HepG2 (cell line): ENCODE measurements around the gene LYRM4. TPM values are rescaled to one million over a fixed set of nuclear protein-coding genes. Genes with fewer than 3 reads are reported as not detected.

Source experiments
- FOXP1 ChIP-seq, 2 experiments: fragments of 450-650 bp in 1 of 2; IDR thresholded peaks; 2 replicates each; pipeline ENCODE4 v1.6.1; 2017 to 2018; ENCODE audit warnings: antibody characterized with exemption in 1 of 2
- GMEB1 ChIP-seq: sonication (generic); formaldehyde crosslinking; IDR thresholded peaks from 2 replicates; pipeline ENCODE4 v1.5.1; 2020; ENCODE audit warnings: missing genetic modification reagents, mild to moderate bottlenecking, borderline replicate concordance
- KAT7 ChIP-seq: IDR thresholded peaks from 2 replicates; pipeline ENCODE4 v1.6.1; 2018; ENCODE audit warnings: borderline replicate concordance, missing compliant biosample characterization
- MAX ChIP-seq: IDR thresholded peaks from 2 replicates; pipeline ENCODE4 v1.6.1; 2012; ENCODE audit warnings: inconsistent platforms
- REPIN1 ChIP-seq: sonication (generic); formaldehyde crosslinking; IDR thresholded peaks from 2 replicates; pipeline ENCODE4 v1.8.0; 2022; ENCODE audit warnings: missing genetic modification reagents, low read depth, mild to moderate bottlenecking, borderline replicate concordance
- SAFB2 ChIP-seq: sonication (generic); formaldehyde crosslinking; IDR thresholded peaks from 2 replicates; pipeline ENCODE4 v1.5.1; 2020; ENCODE audit warnings: missing genetic modification reagents, low read depth, mild to moderate bottlenecking, borderline replicate concordance
- SOX5 ChIP-seq: IDR thresholded peaks from 2 replicates; pipeline ENCODE4 v1.6.1; 2016; ENCODE audit warnings: borderline replicate concordance
- SUZ12 ChIP-seq: fragments of 150-350 bp; IDR thresholded peaks from 2 replicates; pipeline ENCODE4 v1.6.1; 2014; ENCODE audit warnings: low read depth, low read length
- ZBTB4 ChIP-seq: sonication (generic); formaldehyde crosslinking; IDR thresholded peaks from 2 replicates; pipeline ENCODE4 v1.4.0; 2020; ENCODE audit warnings: missing genetic modification reagents, mild to moderate bottlenecking, borderline replicate concordance
- ZBTB46 ChIP-seq: sonication (generic); formaldehyde crosslinking; IDR thresholded peaks from 2 replicates; pipeline ENCODE4 v1.4.0; 2020; ENCODE audit warnings: mild to moderate bottlenecking, missing genetic modification reagents, borderline replicate concordance
- ZNF180 ChIP-seq: sonication (generic); formaldehyde crosslinking; IDR thresholded peaks from 2 replicates; pipeline ENCODE4 v1.4.0; 2020; ENCODE audit warnings: low read depth, missing genetic modification reagents, borderline replicate concordance
- ZNF275 ChIP-seq: sonication (generic); formaldehyde crosslinking; IDR thresholded peaks from 2 replicates; pipeline ENCODE4 v1.8.0; 2022; ENCODE audit warnings: missing genetic modification reagents, mild to moderate bottlenecking, inconsistent platforms, borderline replicate concordance
- ZNF343 ChIP-seq: sonication (generic); formaldehyde crosslinking; IDR thresholded peaks from 2 replicates; pipeline ENCODE4 v1.4.0; 2020; ENCODE audit warnings: mild to moderate bottlenecking, missing genetic modification reagents
- ZNF460 ChIP-seq: sonication (generic); formaldehyde crosslinking; IDR thresholded peaks from 2 replicates; pipeline ENCODE4 v1.5.1; 2020; ENCODE audit warnings: missing genetic modification reagents, mild to moderate bottlenecking, borderline replicate concordance
- ZNF503 ChIP-seq: sonication (generic); formaldehyde crosslinking; IDR thresholded peaks from 2 replicates; pipeline ENCODE4 v1.4.0; 2020; ENCODE audit warnings: missing genetic modification reagents
- ZNF563 ChIP-seq: sonication (generic); formaldehyde crosslinking; IDR thresholded peaks from 2 replicates; pipeline ENCODE4 v1.8.0; 2022; ENCODE audit warnings: mild to moderate bottlenecking, moderate library complexity, missing genetic modification reagents
- ZNF614 ChIP-seq: IDR thresholded peaks from 2 replicates; pipeline ENCODE4 v1.6.1; 2018; ENCODE audit warnings: missing biosample characterization, missing genetic modification reagents, inconsistent platforms, borderline replicate concordance
- ZNF772 ChIP-seq: sonication (generic); formaldehyde crosslinking; IDR thresholded peaks from 2 replicates; pipeline ENCODE4 v1.5.0; 2020; ENCODE audit warnings: mild to moderate bottlenecking, missing genetic modification reagents
- polyA plus RNA-seq, 8 experiments: library from polyadenylated mRNA; depleted of rRNA in 3 of 8; stranded (reverse) in 7 of 8; unstranded in 1 of 8; fragments of >200 nt; fragmentation: Illumina TruSeq in 4 of 8; extraction: Trizol in 4 of 8; gene quantifications; 2 replicates each; pipeline versions ENCODE4 v1.2.1 to v1.2.3, GENCODE V29; 2011 to 2016; ENCODE audit warnings: low read depth in 4 of 8, missing spikeins in 1 of 8, mixed read lengths in 1 of 8; ENCODE audit not compliant: insufficient read depth in 1 of 8
- total RNA-seq, 5 experiments: library from RNA; depleted of rRNA; stranded (reverse); fragments of >200 nt; fragmentation: Illumina TruSeq; extraction: Trizol; gene quantifications; 2 replicates each; pipeline ENCODE4 v1.2.3, GENCODE V29; 2016; ENCODE audit warnings: low read depth in 1 of 5

The LYRM4 gene
- total and polyA plus RNA-seq, 2 of the 13 experiments (the other 11 are each of a cell fraction or from before 2014, with no cell fraction given): 64.6 to 67.5 TPM

- TF ChIP-seq ZNF772 (CRISPR knock-in tag) (peak; percentile 76; the same call in 1 of the 2 replicates), ZNF180 (CRISPR knock-in tag) (no peak), ZNF343 (CRISPR knock-in tag) (no peak), GMEB1 (CRISPR knock-in tag) (peak; percentile 60; the same call in 1 of the 2 replicates), SUZ12 (no peak), ZNF503 (CRISPR knock-in tag) (peak; percentile 98), SAFB2 (CRISPR knock-in tag) (peak; percentile 95; the same call in 1 of the 2 replicates), MAX (peak; percentile 94), ZNF275 (CRISPR knock-in tag) (0 out of 2 replicates have a peak, but pooled peaks have one; percentile 91), ZNF563 (CRISPR knock-in tag) (peak; percentile 98), ZBTB46 (CRISPR knock-in tag) (no peak), REPIN1 (CRISPR knock-in tag) (peak; percentile 99), ZBTB4 (CRISPR knock-in tag) (peak; percentile 99; the same call in 1 of the 2 replicates), SOX5 (peak; percentile 98), ZNF614 (CRISPR knock-in tag) (peak; percentile 98), ZNF460 (CRISPR knock-in tag) (peak; percentile 75; the same call in 1 of the 2 replicates), KAT7 (CRISPR knock-in tag) (peak; percentile 89), FOXP1 (IDR thresholded peaks at IDR 0.05) (peak; percentile 96), FOXP1 (CRISPR knock-in tag; IDR thresholded peaks at IDR 0.05) (peak; percentile 99)
Observed at GRCh38 chr6:5068153-5068751, 192.5 kb downstream of the LYRM4 start (continued).
